ENCODE results near the gene NKG7.
A peak's percentile ranks its signal among the peaks of the same experiment; 100 is the strongest.

The NKG7 gene

DNA sequence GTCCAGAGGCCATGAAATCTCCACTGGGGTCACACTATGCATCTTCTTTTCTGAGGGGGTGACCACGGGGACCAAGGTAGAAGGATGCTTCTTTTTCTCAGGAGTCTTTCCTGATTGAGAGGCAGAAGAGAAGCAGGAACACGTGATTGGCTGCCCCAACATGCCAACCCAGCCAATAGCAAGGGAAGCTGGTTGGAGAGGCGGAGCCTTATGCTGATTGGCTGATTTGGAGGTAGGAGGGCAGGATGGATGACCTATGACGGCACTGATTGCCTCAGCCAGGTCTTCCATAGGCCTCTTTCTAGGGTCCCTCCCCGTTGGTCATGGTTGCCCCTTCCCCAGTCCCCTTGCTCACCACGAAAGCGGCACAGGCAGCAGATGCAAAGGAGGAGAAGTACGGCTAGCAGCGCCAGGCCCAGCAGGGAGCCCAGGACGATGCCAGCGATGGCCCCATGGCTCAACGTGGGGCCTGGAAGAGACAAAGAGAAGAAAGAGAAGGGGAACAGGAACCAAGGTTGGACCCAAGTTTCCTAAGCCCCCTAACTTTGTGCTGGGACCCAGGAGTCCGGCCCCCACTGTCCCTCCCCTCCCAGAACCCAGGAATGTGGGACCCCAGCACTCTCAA lies 38.5 kb downstream of the NKG7 start:
- no peak for TF ChIP-seq JUND (IDR thresholded peaks at IDR 0.05; ENCODE audit: low read depth)
- in situ Hi-C loops (cut with HindIII; ENCODE audit: low pct_unique_long_range_greater_than_20kb, low sequenced_read_pairs), result no loop called here
- peak in 1 of 2 experiments; percentile 46 for DNase-seq (ENCODE audit: low read depth in 1 of 2, low spot score in 1 of 2)

DNA sequence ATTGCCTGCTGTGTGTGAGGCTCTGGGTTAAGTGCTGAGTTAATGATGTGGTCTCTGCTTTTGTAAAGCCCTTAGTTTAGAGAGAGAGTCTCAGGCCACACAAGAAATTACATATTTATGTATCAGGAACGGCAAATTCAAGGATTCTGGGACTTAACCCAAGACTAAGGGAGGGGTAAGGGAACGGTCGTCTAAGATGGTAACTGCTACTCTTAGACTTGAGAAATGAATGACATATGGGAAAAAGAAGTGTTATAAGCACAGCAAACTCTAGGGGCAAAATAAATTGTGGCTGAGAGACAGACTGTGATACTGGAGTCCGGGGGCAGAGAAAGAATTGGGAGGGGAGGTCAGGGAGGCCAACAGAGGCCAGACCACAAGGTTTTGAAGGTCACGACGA lies 40.7 kb downstream of the NKG7 start:
- TF ChIP-seq JUND (IDR thresholded peaks at IDR 0.05; ENCODE audit: low read depth), result no peak
- in situ Hi-C loops (cut with HindIII; ENCODE audit: low pct_unique_long_range_greater_than_20kb, low sequenced_read_pairs), result no loop called here
- DNase-seq (ENCODE audit: low read depth in 1 of 2, low spot score in 1 of 2), result no peak

DNA sequence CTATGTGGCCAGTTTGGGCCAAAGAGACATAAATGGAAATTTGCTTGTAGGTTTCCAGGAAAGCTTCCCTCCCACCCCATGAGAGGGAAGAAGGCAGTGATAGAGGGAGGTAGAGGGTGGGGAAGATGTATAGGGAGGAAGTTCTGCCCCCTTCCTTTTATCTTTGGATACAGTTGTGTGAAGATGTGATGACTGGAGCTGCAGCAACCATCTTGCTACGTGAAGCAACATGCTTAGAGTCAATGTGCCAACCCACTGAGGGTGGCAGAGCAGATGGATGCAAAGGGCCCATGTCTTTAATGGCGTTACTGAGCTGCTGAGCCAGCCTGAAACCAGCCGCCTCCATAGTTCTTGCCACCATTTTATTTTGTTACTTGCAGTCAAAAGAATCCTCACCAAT lies 41.3 kb downstream of the NKG7 start:
- in situ Hi-C loops (cut with HindIII; ENCODE audit: low pct_unique_long_range_greater_than_20kb, low sequenced_read_pairs), result no loop called here
- no peak for TF ChIP-seq JUND (IDR thresholded peaks at IDR 0.05; ENCODE audit: low read depth)
- no peak for DNase-seq (ENCODE audit: low read depth in 1 of 2, low spot score in 1 of 2)

DNA sequence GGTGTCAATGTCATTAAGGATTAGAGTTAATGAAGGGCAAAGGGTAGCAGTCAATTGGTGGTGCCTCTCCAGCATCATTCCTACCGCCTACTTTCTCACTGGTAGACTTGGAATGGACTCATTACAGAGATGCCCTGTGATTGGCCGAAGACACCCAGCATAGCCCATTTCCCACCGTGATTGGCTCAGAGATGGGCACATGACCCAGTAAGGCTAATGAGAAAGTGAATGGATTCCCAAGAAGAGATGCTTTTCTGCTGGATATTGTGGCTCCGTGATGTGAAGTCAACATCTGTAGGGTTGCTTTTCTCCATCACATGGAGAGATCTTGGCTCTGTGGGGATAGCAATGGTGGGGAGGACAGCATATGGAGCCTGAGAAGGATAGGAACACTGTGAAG lies 42.1 kb downstream of the NKG7 start:
- in situ Hi-C loops (cut with HindIII; ENCODE audit: low pct_unique_long_range_greater_than_20kb, low sequenced_read_pairs), result no loop called here
- no peak for TF ChIP-seq JUND (IDR thresholded peaks at IDR 0.05; ENCODE audit: low read depth)
- DNase-seq (ENCODE audit: low read depth in 1 of 2, low spot score in 1 of 2), result no peak

DNA sequence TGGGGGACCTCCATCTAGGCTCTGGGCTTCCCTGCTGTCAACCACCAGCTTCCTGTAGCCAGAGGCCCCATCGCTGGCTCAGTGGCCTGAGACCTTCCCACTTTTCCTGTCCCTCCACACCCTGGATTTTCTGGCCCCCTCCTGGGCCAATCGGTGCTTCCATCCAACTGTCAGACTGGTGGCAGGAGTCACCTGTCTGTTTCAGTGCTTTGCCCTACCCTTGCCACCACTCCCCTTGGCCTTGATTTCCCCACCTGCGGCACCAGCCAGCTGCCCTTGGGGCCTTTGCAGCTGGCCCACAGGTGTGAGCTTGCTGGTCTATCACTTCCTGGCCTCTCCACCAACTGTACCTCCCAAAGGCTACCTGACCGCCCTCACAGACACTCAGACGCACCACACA lies 43.0 kb downstream of the NKG7 start:
- no peak for TF ChIP-seq JUND (IDR thresholded peaks at IDR 0.05; ENCODE audit: low read depth)
- DNase-seq (ENCODE audit: low read depth in 1 of 2, low spot score in 1 of 2), result no peak
- in situ Hi-C loops (cut with HindIII; ENCODE audit: low pct_unique_long_range_greater_than_20kb, low sequenced_read_pairs), result no loop called here

DNA sequence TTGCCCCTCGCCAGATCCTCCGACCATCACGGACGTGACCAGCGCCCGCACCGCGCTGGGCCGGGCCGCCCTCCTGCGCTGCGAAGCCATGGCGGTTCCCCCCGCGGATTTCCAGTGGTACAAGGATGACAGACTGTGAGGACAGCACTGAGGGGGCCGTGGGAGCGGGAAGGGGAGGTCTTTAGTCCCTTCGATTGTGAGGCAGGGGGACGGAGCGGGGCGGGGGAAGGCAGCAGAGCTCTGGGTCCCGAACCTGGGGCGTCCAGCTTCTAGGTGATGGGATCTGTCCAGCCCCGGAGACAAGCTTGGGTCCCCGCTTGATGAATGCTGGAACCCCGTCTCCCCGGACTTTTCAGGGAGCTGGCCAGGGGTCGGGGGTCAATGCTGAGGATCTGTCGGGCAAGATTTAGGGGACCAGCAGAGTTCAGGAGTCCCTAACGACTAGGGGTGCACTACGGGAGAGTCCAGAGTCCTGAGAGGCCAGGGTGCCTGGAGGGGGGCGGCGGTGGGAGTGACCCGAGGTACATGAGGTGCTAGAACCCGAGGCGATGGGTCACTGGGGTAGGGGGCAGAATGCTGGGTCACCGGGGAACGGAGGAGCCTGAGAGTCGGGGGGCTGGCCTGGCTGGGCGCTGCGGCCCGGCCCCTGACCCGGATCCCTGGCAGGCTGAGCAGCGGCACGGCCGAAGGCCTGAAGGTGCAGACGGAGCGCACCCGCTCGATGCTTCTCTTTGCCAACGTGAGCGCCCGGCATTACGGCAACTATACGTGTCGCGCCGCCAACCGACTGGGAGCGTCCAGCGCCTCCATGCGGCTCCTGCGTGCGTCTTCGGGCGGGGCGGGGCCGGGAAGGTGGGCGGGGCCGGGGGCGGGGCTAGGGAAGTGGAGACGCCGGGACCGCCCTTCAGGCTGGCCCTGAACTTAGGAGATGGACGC lies 45.1 kb downstream of the NKG7 start:
- in situ Hi-C loops (cut with HindIII; ENCODE audit: low pct_unique_long_range_greater_than_20kb, low sequenced_read_pairs), result no loop called here
- TF ChIP-seq JUND (IDR thresholded peaks at IDR 0.05; ENCODE audit: low read depth), result no peak
- DNase-seq (ENCODE audit: low read depth in 1 of 2, low spot score in 1 of 2), result no peak

DNA sequence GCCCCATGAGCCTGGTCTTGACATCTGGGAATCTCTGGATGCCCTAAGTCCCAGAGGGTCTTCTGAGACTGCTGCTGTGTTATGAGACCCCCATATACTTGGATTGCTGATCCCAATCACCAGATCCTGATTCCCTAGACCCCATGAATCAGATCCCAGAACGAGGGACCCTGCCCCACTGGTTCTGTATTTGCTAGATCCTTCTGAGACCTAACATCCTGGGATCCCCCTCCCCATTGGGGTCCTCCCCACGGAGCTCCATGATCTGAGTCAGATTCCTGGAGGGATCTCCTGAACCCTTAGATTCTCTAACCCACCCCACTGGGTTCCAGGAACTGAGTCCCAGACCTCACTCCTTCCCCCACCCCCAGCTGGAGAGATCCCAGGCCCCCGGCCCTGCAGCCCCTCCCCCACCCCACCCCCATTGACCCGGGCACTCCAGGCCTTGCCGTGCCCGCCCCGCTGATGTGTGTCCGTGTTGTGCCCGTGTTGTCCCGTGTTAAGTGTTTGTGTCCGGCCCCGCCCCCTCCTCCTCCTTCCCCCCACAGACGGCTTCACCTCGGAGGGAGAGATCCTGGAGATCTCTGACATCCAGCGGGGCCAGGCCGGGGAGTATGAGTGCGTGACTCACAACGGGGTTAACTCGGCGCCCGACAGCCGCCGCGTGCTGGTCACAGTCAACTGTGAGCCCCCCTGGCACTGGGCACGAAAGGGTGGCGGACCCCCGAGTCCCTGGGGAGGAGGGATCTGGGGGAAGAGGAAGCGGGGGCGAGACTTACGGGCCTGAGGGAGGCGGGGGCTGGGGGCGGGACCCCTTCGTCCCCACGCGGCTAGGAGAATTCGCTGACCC lies 46.0 kb downstream of the NKG7 start:
- no peak for DNase-seq (ENCODE audit: low read depth in 1 of 2, low spot score in 1 of 2)
- TF ChIP-seq JUND (IDR thresholded peaks at IDR 0.05; ENCODE audit: low read depth), result no peak
- in situ Hi-C loops (cut with HindIII; ENCODE audit: low pct_unique_long_range_greater_than_20kb, low sequenced_read_pairs), result no loop called here

DNA sequence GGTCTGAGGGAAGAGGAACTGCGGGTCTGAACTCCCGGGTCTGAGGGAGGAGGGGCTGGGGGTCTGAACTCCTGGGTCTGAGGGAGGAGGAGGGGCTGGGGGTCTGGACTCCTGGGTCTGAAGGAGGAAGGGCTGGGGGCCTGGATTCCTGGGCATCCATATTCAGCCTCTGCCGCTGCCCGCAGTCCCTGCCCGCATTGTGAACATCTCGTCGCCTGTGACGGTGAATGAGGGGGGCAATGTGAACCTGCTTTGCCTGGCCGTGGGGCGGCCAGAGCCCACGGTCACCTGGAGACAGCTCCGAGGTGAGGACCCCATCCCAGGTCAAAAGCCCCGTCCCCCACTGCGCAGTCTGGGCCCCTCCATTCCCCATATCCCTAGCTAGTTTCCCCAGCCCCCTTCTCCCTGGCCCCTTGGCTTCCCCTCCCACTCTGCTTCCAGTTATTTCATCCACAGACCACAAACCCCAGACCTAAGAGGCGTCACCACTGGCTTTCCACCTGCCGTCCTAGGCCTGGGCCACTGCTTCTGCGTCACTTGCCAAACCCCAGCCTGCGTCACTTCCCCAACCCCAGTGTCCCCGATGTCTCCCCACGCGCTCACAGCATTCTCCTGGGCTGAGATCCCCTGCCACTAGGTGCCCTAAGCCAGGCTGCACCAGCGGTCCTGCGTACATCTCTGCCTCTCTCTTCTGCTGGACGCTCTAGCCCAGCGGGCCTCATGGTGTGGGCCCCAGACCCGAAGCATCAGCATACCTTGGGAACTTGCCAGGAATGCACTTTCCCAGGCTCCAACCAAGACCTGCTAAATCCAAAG lies 47.1 kb downstream of the NKG7 start:
- in situ Hi-C loops (cut with HindIII; ENCODE audit: low pct_unique_long_range_greater_than_20kb, low sequenced_read_pairs), result no loop called here
- no peak for TF ChIP-seq JUND (IDR thresholded peaks at IDR 0.05; ENCODE audit: low read depth)
- DNase-seq (ENCODE audit: low read depth in 1 of 2, low spot score in 1 of 2), result no peak

DNA sequence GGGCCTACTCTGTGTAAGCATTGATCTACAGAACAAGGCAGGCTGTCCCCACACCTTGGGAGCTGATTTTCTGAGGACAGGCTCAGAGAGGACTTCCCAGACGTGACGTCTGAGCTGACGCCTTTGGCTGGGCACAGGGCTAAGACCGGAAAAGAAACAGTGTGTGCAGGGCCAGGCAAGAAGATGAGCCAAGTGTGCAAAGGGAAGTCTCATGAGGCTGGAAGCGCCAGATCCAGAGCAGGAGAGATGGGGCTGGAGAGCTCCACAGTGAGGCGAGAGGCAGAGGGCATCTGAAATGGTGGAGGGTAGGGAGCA lies 48.3 kb downstream of the NKG7 start:
- TF ChIP-seq JUND (IDR thresholded peaks at IDR 0.05; ENCODE audit: low read depth), result no peak
- no peak for DNase-seq (ENCODE audit: low read depth in 1 of 2, low spot score in 1 of 2)
- in situ Hi-C loops (cut with HindIII; ENCODE audit: low pct_unique_long_range_greater_than_20kb, low sequenced_read_pairs), result no loop called here

DNA sequence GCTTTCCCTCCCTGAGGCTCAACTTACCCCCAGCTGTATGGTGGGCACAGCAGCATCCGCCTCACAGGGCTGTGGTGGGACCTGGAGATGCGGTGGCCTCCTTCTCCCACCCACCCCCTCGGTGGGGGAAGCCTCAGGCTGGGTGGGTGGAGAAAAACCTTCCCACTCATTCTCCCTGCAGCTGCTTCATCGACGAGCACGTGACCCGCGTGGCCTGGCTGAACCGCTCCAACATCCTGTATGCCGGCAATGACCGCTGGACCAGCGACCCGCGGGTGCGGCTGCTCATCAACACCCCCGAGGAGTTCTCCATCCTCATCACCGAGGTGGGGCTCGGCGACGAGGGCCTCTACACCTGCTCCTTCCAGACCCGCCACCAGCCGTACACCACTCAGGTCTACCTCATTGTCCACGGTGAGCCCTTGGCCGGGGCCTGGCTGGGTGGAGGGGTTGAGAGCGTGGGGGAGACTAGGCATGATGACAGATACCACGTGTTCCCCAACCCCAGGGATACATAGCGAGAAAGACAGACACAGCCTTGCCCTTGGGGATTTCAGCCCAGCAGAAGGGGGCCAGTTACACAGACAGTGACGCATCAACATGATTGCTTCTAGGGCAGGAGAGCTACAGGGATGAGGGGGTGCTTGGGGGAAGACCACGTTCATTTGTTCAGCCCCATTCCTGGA lies 48.8 kb downstream of the NKG7 start:
- DNase-seq (ENCODE audit: low read depth in 1 of 2, low spot score in 1 of 2), result no peak
- in situ Hi-C loops (cut with HindIII; ENCODE audit: low pct_unique_long_range_greater_than_20kb, low sequenced_read_pairs), result no loop called here
- TF ChIP-seq JUND (IDR thresholded peaks at IDR 0.05; ENCODE audit: low read depth), result no peak

DNA sequence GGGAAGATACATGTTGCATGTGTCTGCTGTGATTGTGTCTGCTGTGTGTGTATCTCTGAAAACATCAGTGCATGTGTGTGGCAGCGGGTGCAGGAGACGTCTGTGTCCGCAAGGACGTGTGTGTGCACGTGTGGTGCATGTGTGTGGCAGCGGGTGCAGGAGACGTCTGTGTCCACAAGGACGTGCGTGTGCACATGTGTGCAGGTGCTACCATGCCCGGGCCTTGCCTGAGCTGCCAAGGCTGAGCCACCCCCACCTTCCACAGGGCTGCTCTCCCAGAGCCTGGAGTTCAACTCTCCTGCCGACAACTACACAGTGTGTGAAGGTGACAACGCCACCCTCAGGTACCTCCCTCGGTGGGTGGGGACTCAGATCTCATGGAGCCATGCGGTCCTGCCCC lies 50.7 kb downstream of the NKG7 start:
- in situ Hi-C loops (cut with HindIII; ENCODE audit: low pct_unique_long_range_greater_than_20kb, low sequenced_read_pairs), result no loop called here
- no peak for DNase-seq (ENCODE audit: low read depth in 1 of 2, low spot score in 1 of 2)
- TF ChIP-seq JUND (IDR thresholded peaks at IDR 0.05; ENCODE audit: low read depth), result no peak
